ENCODE measurements around the gene WDR82.

Gene WDR82

GRCh38 chr3:52229656-52230055 is 48.8 kb downstream of the WDR82 start:
- no peak for TF ChIP-seq ZFX (IDR thresholded peaks at IDR 0.05; ENCODE audit: borderline replicate concordance)
- TF ChIP-seq CTCF (IDR thresholded peaks at IDR 0.05): no peak
- H3K27ac ChIP-seq: no peak overlapping the region

- no peak for TF ChIP-seq CTCF (IDR thresholded peaks at IDR 0.05)
- TF ChIP-seq ZFX (IDR thresholded peaks at IDR 0.05; ENCODE audit: borderline replicate concordance): no peak
- no peak overlapping the region for H3K27ac ChIP-seq
These were observed 49.6 kb downstream of the WDR82 start for GRCh38 chr3:52228751-52229291.

- no peak overlapping the region for H3K27ac ChIP-seq
These were observed 50.2 kb downstream of the WDR82 start for GRCh38 chr3:52228266-52228665.

GRCh38 chr3:52227766-52228165 is 50.7 kb downstream of the WDR82 start:
- TF ChIP-seq CTCF (IDR thresholded peaks at IDR 0.05) (no peak), ZFX (IDR thresholded peaks at IDR 0.05; ENCODE audit: borderline replicate concordance) (no peak)
- no peak overlapping the region for H3K27ac ChIP-seq

More at GRCh38 chr3:52228266-52228665, 50.2 kb downstream of the WDR82 start:
- TF ChIP-seq ZFX (IDR thresholded peaks at IDR 0.05; ENCODE audit: borderline replicate concordance) (no peak), CTCF (IDR thresholded peaks at IDR 0.05) (no peak)

GRCh38 chr3:52227117-52227516 is 51.3 kb downstream of the WDR82 start:
- no peak for TF ChIP-seq ZFX (IDR thresholded peaks at IDR 0.05; ENCODE audit: borderline replicate concordance)
- TF ChIP-seq CTCF (IDR thresholded peaks at IDR 0.05): peak; percentile 8; the same call in 1 of the 2 replicates
- no peak overlapping the region for H3K27ac ChIP-seq

GRCh38 chr3:52226229-52226817 is 52.1 kb downstream of the WDR82 start:
- no peak overlapping the region for H3K27ac ChIP-seq
- no peak for TF ChIP-seq ZFX (IDR thresholded peaks at IDR 0.05; ENCODE audit: borderline replicate concordance)
- no peak for TF ChIP-seq CTCF (IDR thresholded peaks at IDR 0.05)

GRCh38 chr3:52225452-52226228 is 52.8 kb downstream of the WDR82 start, which contains the start of gene TLR9:
TSS of gene TLR9 (minus strand) at chr3:52225645. CDS start at chr3:52225529, 116 bp downstream.
- H3K27ac ChIP-seq: no peak within 1 kb of the TSS
- TF ChIP-seq ZFX (IDR thresholded peaks at IDR 0.05; ENCODE audit: borderline replicate concordance) (no peak), CTCF (IDR thresholded peaks at IDR 0.05) (no peak)

All from 22Rv1 (cell line).